C4-2B (cell line): ENCODE measurements around the gene CNPY4.

Experiments used
- H3K27ac ChIP-seq: fragments of 450-650 bp; 2 replicates; pipeline ENCODE4 v1.5.1; 2017
- ZFX ChIP-seq: fragments of 450-650 bp; IDR thresholded peaks from 2 replicates; pipeline ENCODE4 v1.6.1; 2017
- TF ChIP-seq, protein P1 (sequence below): fragments of 450-650 bp; conservative IDR thresholded peaks from 2 replicates; pipeline ENCODE4 v1.5.1; 2017; ENCODE audit warnings: mild to moderate bottlenecking

CNPY4 gene

DNA sequence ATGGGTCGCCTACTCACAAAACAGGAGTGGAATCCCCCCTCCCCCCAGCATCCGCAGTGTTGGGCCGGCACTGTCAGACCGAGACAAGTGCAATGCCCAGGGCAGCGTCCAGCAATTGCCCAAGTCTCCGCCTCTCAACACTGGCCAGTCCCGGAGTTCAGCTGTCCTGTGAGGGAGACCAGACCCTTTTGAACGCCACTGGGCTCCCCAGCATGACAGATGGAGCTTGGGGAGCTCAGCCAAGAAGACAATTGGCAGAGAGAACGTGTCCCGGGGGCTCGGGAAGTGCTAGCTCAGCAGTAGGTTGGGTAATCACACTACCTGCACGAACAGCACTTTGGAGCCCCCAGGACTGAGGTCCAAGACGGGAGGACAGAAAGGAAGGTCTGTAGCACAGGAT lies 25.9 kb upstream of the CNPY4 start:
- no peak overlapping the region for H3K27ac ChIP-seq
- TF ChIP-seq, protein P1, sequence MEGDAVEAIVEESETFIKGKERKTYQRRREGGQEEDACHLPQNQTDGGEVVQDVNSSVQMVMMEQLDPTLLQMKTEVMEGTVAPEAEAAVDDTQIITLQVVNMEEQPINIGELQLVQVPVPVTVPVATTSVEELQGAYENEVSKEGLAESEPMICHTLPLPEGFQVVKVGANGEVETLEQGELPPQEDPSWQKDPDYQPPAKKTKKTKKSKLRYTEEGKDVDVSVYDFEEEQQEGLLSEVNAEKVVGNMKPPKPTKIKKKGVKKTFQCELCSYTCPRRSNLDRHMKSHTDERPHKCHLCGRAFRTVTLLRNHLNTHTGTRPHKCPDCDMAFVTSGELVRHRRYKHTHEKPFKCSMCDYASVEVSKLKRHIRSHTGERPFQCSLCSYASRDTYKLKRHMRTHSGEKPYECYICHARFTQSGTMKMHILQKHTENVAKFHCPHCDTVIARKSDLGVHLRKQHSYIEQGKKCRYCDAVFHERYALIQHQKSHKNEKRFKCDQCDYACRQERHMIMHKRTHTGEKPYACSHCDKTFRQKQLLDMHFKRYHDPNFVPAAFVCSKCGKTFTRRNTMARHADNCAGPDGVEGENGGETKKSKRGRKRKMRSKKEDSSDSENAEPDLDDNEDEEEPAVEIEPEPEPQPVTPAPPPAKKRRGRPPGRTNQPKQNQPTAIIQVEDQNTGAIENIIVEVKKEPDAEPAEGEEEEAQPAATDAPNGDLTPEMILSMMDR: no peak
- TF ChIP-seq ZFX: no peak

DNA sequence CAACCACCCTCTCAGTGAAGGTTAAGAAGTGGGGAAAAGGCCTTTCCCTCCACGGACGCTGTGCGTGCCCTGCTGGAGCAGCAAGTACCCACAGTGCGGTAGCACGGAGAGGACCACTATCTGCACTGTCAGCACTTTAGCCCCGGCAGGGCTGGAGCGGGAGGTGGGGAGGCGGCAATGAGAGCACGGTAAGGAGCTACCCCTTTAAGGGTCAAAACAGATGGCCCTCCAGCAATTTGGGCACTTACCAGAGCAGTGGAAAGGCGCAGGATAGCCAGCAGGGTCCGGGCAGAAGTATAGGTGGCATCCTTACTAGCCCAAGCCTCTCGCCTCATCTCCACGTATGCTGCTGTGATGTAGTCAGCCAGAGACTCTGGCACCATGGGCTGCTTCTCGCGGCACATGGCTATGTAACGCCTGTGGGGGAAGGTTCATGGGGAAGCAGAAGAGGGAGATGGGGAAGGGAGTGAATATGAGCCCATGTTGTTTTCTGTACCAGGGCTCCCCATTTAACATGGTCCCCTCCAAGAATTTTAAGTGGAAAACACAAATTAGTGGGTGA lies 25.4 kb upstream of the CNPY4 start:
- no peak overlapping the region for H3K27ac ChIP-seq
- TF ChIP-seq ZFX: no peak
- TF ChIP-seq, protein P1: no peak

DNA sequence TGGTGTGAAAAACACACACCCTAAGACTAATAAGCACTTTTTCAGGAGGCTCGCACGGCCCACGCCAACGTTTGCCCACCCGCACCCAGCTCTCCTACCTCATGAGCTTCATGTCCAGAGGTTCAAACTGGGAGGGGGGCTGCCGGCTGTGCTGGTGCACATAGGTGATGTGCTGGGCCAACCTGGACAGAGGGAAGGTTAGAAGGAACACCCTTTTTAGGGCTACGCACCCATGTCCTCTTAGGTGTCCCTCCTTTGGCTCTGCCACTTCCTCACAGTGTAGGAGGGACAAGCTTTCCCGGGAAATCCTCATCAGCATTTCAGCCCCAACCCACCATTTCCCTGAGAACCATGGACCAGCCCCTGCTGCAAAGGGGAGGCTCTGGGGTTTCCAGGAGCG lies 24.1 kb upstream of the CNPY4 start:
- TF ChIP-seq, protein P1: no peak
- no peak for TF ChIP-seq ZFX
- no peak overlapping the region for H3K27ac ChIP-seq

DNA sequence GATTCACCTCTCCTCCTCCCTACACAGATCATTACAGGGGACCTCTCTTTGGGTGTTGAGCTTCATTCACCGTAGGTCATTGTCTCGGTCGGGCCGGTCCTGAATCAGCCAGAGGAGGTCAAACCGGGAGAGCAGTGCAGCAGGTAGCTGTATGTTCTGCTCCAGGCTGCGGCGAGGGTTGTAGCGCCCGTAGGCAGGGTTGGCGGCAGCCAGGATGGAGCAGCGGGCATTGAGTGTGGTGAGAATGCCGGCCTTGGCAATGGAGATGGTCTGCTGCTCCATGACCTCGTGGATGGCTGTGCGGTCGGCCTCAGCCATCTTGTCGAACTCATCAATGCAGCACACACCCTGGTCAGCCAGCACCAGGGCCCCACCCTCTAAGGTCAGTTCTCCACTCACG lies 23.7 kb upstream of the CNPY4 start:
- TF ChIP-seq, protein P1: no peak
- no peak for TF ChIP-seq ZFX
- no peak overlapping the region for H3K27ac ChIP-seq

GRCh38 chr7:100098913-100099312 lies 20.5 kb upstream of the CNPY4 start:
- no peak overlapping the region for H3K27ac ChIP-seq
- TF ChIP-seq, protein P1: no peak
- TF ChIP-seq ZFX: no peak

DNA sequence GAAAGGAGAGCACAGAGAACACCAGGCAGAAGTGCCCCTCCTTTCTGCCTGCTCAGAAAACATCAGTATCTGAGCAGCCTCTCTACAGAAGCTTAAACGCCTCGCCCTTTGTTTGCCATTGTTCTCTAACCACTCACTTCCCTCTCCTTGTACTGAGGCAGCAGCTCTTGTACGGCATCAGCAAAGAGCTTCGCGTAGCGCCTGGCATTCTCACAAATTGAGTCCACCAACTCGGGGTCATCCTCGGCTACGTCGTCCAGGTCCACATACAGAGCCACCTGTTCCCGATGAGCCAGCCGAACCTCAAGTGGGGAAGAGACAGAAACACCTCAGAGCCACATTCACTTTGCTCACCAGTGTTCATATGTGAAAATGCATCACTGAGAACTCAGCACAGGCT lies 20.0 kb upstream of the CNPY4 start:
- TF ChIP-seq, protein P1: no peak
- no peak for TF ChIP-seq ZFX
- H3K27ac ChIP-seq: peak overlapping the region; percentile 97

DNA sequence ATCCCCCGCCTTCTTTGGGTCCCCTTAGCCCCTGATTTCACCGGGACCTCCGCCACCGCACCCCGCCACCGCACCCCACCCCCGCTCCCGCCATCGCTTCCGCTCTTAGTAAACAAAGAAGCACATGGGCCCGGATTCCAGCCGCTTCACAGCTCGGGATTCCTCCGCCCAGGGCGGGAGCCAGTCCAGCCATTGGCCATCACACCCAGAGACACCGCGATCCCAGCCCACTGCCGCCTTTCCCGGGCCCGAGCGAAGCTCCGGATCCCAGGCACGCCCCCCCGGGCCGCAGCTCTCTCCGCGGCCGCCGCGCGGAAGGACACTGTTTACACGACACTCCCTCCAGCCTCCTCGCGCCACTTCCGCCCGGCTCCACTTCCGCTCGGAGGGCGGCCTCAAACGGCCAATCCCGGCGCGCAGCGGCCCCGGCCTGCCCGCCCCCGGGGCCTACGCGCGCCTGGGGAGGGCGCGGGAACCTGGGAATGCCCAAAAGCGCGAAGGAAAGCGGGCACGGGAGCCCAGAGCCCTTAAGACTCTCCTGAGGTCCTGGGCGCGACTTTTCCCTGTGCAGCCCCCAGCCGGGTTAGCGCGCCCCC lies 18.9 kb upstream of the CNPY4 start:
- TF ChIP-seq, protein P1: no peak
- TF ChIP-seq ZFX: peak; percentile 65; the same call in 1 of the 2 replicates
- H3K27ac ChIP-seq: peak overlapping the region; percentile 97
